ENCODE measurements around the gene VWA8. TPM values are rescaled to one million over a fixed set of nuclear protein-coding genes. Genes with fewer than 3 reads are reported as not detected.

Gene VWA8
- polyA plus RNA-seq, 3 donors: 2.0 to 4.4 (median 3.4) TPM

- intact Hi-C loops (cut with micrococcal nuclease): no loop called here
- H3K9me3 ChIP-seq (replicated peaks in 1 of 2; ENCODE audit: control insufficient read depth in 1 of 2, insufficient read depth in 1 of 2, low read length in 2 of 2): no peaks in the 10 kb centered on the region
- no peaks in the 10 kb centered on the region for H3K36me3 ChIP-seq (replicated peaks in 1 of 2; ENCODE audit: control insufficient read depth in 1 of 2, insufficient read depth in 2 of 2, low read length in 2 of 2)
- no peaks in the 10 kb centered on the region for H3K79me2 ChIP-seq (ENCODE audit: insufficient read depth, low read length)
- H3K4me3 ChIP-seq (replicated peaks in 1 of 3; ENCODE audit: low read depth in 2 of 3, low read length in 3 of 3): no peak overlapping the region
- no peaks in the 10 kb centered on the region for H4K20me1 ChIP-seq (ENCODE audit: insufficient read depth, low read length)
- no peak for TF ChIP-seq CTCF (IDR thresholded peaks at IDR 0.05)
- H3K4me2 ChIP-seq (replicated peaks; ENCODE audit: extremely low read depth, low read length, poor library complexity, severe bottlenecking): no peak overlapping the region
- H3K4me1 Mint-ChIP-seq: peaks cover 21% of the 10 kb centered on the region
- peak overlapping the region; percentile 79 to 93 (median 87) for H3K27ac Mint-ChIP-seq
- no peak overlapping the region for H3K4me3 Mint-ChIP-seq
- peaks cover 12 to 15% of the 10 kb centered on the region in 2 donors for H3K4me1 ChIP-seq (ENCODE audit: control insufficient read depth in 1 of 2, insufficient read depth in 2 of 2, low read length in 2 of 2)
- H3K9me3 Mint-ChIP-seq: peaks cover 0 to 5% (median 4%) of the 10 kb centered on the region in 7 donors
- H3K36me3 Mint-ChIP-seq: peaks cover 0 to 3% of the 10 kb centered on the region in 2 donors
- H3K27me3 ChIP-seq (ENCODE audit: control insufficient read depth in 2 of 2, insufficient read depth in 2 of 2, low read length in 2 of 2): no peaks in the 10 kb centered on the region
- H3K27ac ChIP-seq (ENCODE audit: low read depth in 1 of 2, low read length in 2 of 2): peak overlapping the region in 1 of 2 donors; percentile 68
- no peak overlapping the region for H3K9ac ChIP-seq (ENCODE audit: insufficient read depth, low read length, poor library complexity, severe bottlenecking)
- no peak for DNase-seq
- H3K27me3 Mint-ChIP-seq (ENCODE audit: low read depth in 3 of 3): peaks cover 0 to 2% (median 0%) of the 10 kb centered on the region in 3 donors
- H2AFZ ChIP-seq (ENCODE audit: insufficient read depth, low read depth, low read length, poor library complexity, severe bottlenecking): no peak overlapping the region
- WGBS (ENCODE audit: insufficient coverage): 91% methylated on average over 12 of the region's 15 CpGs
These were observed 440.0 kb downstream of the VWA8 start for GRCh38 chr13:41520660-41521630.

GRCh38 chr13:41520016-41520659 lies 440.8 kb downstream of the VWA8 start:
- no peak overlapping the region for H3K9ac ChIP-seq (ENCODE audit: insufficient read depth, low read length, poor library complexity, severe bottlenecking)
- no peaks in the 10 kb centered on the region for H4K20me1 ChIP-seq (ENCODE audit: insufficient read depth, low read length)
- H3K27ac Mint-ChIP-seq: peak overlapping the region; percentile 79 to 93 (median 88)
- H3K4me2 ChIP-seq (replicated peaks; ENCODE audit: extremely low read depth, low read length, poor library complexity, severe bottlenecking): no peak overlapping the region
- H3K36me3 Mint-ChIP-seq: peaks cover 0 to 3% of the 10 kb centered on the region in 2 donors
- no peaks in the 10 kb centered on the region for H3K9me3 ChIP-seq (replicated peaks in 1 of 2; ENCODE audit: control insufficient read depth in 1 of 2, insufficient read depth in 1 of 2, low read length in 2 of 2)
- H3K4me1 ChIP-seq (ENCODE audit: control insufficient read depth in 1 of 2, insufficient read depth in 2 of 2, low read length in 2 of 2): peaks cover 12 to 15% of the 10 kb centered on the region in 2 donors
- peaks cover 0 to 5% (median 4%) of the 10 kb centered on the region in 7 donors for H3K9me3 Mint-ChIP-seq
- H2AFZ ChIP-seq (ENCODE audit: insufficient read depth, low read depth, low read length, poor library complexity, severe bottlenecking): no peak overlapping the region
- peak overlapping the region in 1 of 2 donors; percentile 68 for H3K27ac ChIP-seq (ENCODE audit: low read depth in 1 of 2, low read length in 2 of 2)
- DNase-seq: peak; percentile 82 to 91 (median 87)
- WGBS (ENCODE audit: insufficient coverage): 45% methylated on average over 4 of the region's 7 CpGs
- intact Hi-C loops (cut with micrococcal nuclease): no loop called here
- H3K4me3 Mint-ChIP-seq: no peak overlapping the region
- no peaks in the 10 kb centered on the region for H3K36me3 ChIP-seq (replicated peaks in 1 of 2; ENCODE audit: control insufficient read depth in 1 of 2, insufficient read depth in 2 of 2, low read length in 2 of 2)
- no peaks in the 10 kb centered on the region for H3K79me2 ChIP-seq (ENCODE audit: insufficient read depth, low read length)
- TF ChIP-seq CTCF (IDR thresholded peaks at IDR 0.05): no peak
- H3K4me1 Mint-ChIP-seq: peaks cover 21% of the 10 kb centered on the region
- peaks cover 0 to 2% (median 0%) of the 10 kb centered on the region in 3 donors for H3K27me3 Mint-ChIP-seq (ENCODE audit: low read depth in 3 of 3)
- no peak overlapping the region for H3K4me3 ChIP-seq (replicated peaks in 1 of 3; ENCODE audit: low read depth in 2 of 3, low read length in 3 of 3)
- H3K27me3 ChIP-seq (ENCODE audit: control insufficient read depth in 2 of 2, insufficient read depth in 2 of 2, low read length in 2 of 2): no peaks in the 10 kb centered on the region
